GM12878 (cell line): ENCODE measurements around the gene ETV6. TPM values are rescaled to one million over a fixed set of nuclear protein-coding genes. Genes with fewer than 3 reads are reported as not detected.

Experiments
- ATF7 ChIP-seq: fragments of 450-650 bp; IDR thresholded peaks from 2 replicates; pipeline ENCODE4 v1.6.1; 2016; ENCODE audit warnings: low read depth, mild to moderate bottlenecking
- BACH1 ChIP-seq: fragments of 450-650 bp; IDR thresholded peaks from 2 replicates; pipeline ENCODE4 v1.6.1; 2017; ENCODE audit warnings: mild to moderate bottlenecking, borderline replicate concordance
- BMI1 ChIP-seq: fragments of 450-650 bp; IDR thresholded peaks from 2 replicates; pipeline ENCODE4 v1.6.1; 2016; ENCODE audit warnings: mild to moderate bottlenecking, moderate library complexity, borderline replicate concordance
- CBFB ChIP-seq: IDR thresholded peaks from 2 replicates; pipeline ENCODE4 v1.6.1; 2016; ENCODE audit warnings: antibody characterized with exemption, low read depth
- FOXM1 ChIP-seq: IDR thresholded peaks from 2 replicates; pipeline ENCODE4 v1.6.1; 2012; ENCODE audit warnings: low read depth, mild to moderate bottlenecking, inconsistent platforms, low read length, moderate library complexity
- GABPA ChIP-seq: IDR thresholded peaks from 2 replicates; pipeline ENCODE4 v1.6.1; 2014; ENCODE audit warnings: antibody characterized with exemption, low read depth, mild to moderate bottlenecking, inconsistent platforms
- HDAC2 ChIP-seq: fragments of 200-600 bp; sonication (generic); IDR thresholded peaks from 2 replicates; pipeline ENCODE4 v1.6.1; 2017
- KDM1A ChIP-seq: fragments of 200-600 bp; sonication (generic); IDR thresholded peaks from 2 replicates; pipeline ENCODE4 v1.6.1; 2016; ENCODE audit warnings: borderline replicate concordance
- MYC ChIP-seq: IDR thresholded peaks from 2 replicates; pipeline ENCODE4 v1.6.1; 2011; ENCODE audit warnings: mild to moderate bottlenecking, low read length, moderate library complexity, inconsistent platforms; ENCODE audit not compliant: insufficient read depth, insufficient replicate concordance, insufficient read length, severe bottlenecking
- NBN ChIP-seq: fragments of 450-650 bp; IDR thresholded peaks from 2 replicates; pipeline ENCODE4 v1.6.1; 2016
- POLR2AphosphoS2 ChIP-seq: IDR thresholded peaks from 2 replicates; pipeline ENCODE4 v1.6.1; 2011; ENCODE audit warnings: low read depth, mild to moderate bottlenecking, low read length, improper control_type of control experiment, moderate library complexity
- POLR2AphosphoS5 ChIP-seq: IDR thresholded peaks from 2 replicates; pipeline ENCODE4 v1.6.1; 2011; ENCODE audit warnings: mild to moderate bottlenecking, low read length, inconsistent platforms
- polyA plus RNA-seq, 11 experiments: library from polyadenylated mRNA; depleted of rRNA in 4 of 11; unstranded in 6 of 11; stranded (reverse) in 5 of 11; fragments of >200 nt; fragmentation: Nextera tagmentation in 4 of 11; fragmentation: Illumina TruSeq in 1 of 11; extraction: Ambion mirVana in 4 of 11; extraction: Trizol in 1 of 11; gene quantifications; 1 replicate in 1 of 11; 2 replicates in 10 of 11; pipeline versions ENCODE4 v1.2.1 to v1.2.3, GENCODE V29; 2011 to 2016; ENCODE audit warnings: inconsistent platforms in 2 of 11, missing spikeins in 2 of 11, low read depth in 1 of 11
- total RNA-seq, 4 experiments: library from RNA; depleted of rRNA in 3 of 4; stranded (reverse); fragments of >200 nt in 3 of 4; fragmentation: Illumina TruSeq in 1 of 4; extraction: Trizol in 1 of 4; gene quantifications; 2 replicates each; pipeline versions ENCODE4 v1.2.1 to v1.2.3, GENCODE V29; 2013 to 2021
- TF ChIP-seq, protein P1 (sequence below): fragments of 450-650 bp; IDR thresholded peaks from 2 replicates; pipeline ENCODE4 v1.6.1; 2017; ENCODE audit warnings: mild to moderate bottlenecking, moderate library complexity
- TF ChIP-seq, protein P2 (sequence below): IDR thresholded peaks from 2 replicates; pipeline ENCODE4 v1.6.1; 2012; ENCODE audit warnings: low read depth, low read length, improper control_type of control experiment
- TF ChIP-seq, protein P3 (sequence below): fragments of 450-650 bp; IDR thresholded peaks from 2 replicates; pipeline ENCODE4 v1.6.1; 2017; ENCODE audit warnings: antibody characterized with exemption, mild to moderate bottlenecking, moderate library complexity

Gene ETV6
- total and polyA plus RNA-seq, 10 of the 15 experiments (the other 5 are each of a cell fraction or from before 2014, with no cell fraction given): 6.6 to 74.8 (median 24.6) TPM

DNA sequence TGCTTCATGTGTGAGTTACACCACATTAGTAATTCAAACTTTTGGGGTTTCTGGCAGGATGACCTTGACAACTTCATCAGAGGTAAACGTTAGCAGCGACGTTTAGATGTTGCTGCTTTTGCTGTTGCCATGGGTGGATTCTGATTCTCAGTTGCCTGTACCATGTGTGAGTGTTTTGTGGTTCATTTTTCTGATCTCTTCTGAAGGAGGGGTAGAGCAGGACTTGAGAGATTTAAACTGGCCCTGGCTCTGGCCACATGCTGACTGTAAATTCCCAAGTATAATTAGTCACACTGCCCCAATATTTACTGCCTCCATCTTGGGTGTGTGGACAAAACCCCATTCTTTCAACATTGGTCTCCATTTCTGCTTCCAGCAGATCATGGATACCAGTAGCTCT lies 110.4 kb downstream of the ETV6 start (continued):
- TF ChIP-seq, protein P1, sequence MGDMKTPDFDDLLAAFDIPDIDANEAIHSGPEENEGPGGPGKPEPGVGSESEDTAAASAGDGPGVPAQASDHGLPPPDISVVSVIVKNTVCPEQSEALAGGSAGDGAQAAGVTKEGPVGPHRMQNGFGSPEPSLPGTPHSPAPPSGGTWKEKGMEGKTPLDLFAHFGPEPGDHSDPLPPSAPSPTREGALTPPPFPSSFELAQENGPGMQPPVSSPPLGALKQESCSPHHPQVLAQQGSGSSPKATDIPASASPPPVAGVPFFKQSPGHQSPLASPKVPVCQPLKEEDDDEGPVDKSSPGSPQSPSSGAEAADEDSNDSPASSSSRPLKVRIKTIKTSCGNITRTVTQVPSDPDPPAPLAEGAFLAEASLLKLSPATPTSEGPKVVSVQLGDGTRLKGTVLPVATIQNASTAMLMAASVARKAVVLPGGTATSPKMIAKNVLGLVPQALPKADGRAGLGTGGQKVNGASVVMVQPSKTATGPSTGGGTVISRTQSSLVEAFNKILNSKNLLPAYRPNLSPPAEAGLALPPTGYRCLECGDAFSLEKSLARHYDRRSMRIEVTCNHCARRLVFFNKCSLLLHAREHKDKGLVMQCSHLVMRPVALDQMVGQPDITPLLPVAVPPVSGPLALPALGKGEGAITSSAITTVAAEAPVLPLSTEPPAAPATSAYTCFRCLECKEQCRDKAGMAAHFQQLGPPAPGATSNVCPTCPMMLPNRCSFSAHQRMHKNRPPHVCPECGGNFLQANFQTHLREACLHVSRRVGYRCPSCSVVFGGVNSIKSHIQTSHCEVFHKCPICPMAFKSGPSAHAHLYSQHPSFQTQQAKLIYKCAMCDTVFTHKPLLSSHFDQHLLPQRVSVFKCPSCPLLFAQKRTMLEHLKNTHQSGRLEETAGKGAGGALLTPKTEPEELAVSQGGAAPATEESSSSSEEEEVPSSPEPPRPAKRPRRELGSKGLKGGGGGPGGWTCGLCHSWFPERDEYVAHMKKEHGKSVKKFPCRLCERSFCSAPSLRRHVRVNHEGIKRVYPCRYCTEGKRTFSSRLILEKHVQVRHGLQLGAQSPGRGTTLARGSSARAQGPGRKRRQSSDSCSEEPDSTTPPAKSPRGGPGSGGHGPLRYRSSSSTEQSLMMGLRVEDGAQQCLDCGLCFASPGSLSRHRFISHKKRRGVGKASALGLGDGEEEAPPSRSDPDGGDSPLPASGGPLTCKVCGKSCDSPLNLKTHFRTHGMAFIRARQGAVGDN: peak; percentile 37; the same call in 1 of the 2 replicates
- TF ChIP-seq NBN: no peak
- TF ChIP-seq POLR2AphosphoS2: no peak
- no peak for TF ChIP-seq FOXM1
- no peak for TF ChIP-seq MYC
- TF ChIP-seq, protein P2, sequence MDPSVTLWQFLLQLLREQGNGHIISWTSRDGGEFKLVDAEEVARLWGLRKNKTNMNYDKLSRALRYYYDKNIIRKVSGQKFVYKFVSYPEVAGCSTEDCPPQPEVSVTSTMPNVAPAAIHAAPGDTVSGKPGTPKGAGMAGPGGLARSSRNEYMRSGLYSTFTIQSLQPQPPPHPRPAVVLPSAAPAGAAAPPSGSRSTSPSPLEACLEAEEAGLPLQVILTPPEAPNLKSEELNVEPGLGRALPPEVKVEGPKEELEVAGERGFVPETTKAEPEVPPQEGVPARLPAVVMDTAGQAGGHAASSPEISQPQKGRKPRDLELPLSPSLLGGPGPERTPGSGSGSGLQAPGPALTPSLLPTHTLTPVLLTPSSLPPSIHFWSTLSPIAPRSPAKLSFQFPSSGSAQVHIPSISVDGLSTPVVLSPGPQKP: no peak
- TF ChIP-seq CBFB: no peak
- peak; percentile 21; the same call in 1 of the 2 replicates for TF ChIP-seq BACH1
- TF ChIP-seq BMI1: no peak
- TF ChIP-seq ATF7: no peak
- no peak for TF ChIP-seq GABPA
- TF ChIP-seq KDM1A: no peak
- TF ChIP-seq, protein P3, sequence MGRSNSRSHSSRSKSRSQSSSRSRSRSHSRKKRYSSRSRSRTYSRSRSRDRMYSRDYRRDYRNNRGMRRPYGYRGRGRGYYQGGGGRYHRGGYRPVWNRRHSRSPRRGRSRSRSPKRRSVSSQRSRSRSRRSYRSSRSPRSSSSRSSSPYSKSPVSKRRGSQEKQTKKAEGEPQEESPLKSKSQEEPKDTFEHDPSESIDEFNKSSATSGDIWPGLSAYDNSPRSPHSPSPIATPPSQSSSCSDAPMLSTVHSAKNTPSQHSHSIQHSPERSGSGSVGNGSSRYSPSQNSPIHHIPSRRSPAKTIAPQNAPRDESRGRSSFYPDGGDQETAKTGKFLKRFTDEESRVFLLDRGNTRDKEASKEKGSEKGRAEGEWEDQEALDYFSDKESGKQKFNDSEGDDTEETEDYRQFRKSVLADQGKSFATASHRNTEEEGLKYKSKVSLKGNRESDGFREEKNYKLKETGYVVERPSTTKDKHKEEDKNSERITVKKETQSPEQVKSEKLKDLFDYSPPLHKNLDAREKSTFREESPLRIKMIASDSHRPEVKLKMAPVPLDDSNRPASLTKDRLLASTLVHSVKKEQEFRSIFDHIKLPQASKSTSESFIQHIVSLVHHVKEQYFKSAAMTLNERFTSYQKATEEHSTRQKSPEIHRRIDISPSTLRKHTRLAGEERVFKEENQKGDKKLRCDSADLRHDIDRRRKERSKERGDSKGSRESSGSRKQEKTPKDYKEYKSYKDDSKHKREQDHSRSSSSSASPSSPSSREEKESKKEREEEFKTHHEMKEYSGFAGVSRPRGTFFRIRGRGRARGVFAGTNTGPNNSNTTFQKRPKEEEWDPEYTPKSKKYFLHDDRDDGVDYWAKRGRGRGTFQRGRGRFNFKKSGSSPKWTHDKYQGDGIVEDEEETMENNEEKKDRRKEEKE: no peak
- TF ChIP-seq HDAC2: no peak
- TF ChIP-seq POLR2AphosphoS5: 0 out of 2 replicates have a peak, but pooled peaks have one; percentile 11
